ENCODE data around the gene NDUFS7.

Gene NDUFS7

GRCh38 chr19:1383312-1384084 is at the start of gene NDUFS7:
TSS of gene NDUFS7 (plus strand) at chr19:1383907. CDS start at chr19:1383927, 20 bp downstream.
- Histone ChIP-seq H3K9ac (peak within 1 kb of the TSS; percentile 75), H3K27me3 (ENCODE audit: control insufficient read depth, insufficient read depth, low read length) (no peaks in the 10 kb centered on the region), H2AFZ (peak within 1 kb of the TSS; percentile 87), H3K36me3 (ENCODE audit: control insufficient read depth, insufficient read depth, low read length) (no peaks in the 10 kb centered on the region), H3K4me1 (peaks cover 4% of the 10 kb centered on the region), H3K27ac (peak within 1 kb of the TSS; percentile 83), H3K9me3 (ENCODE audit: control insufficient read depth, low read length) (no peaks in the 10 kb centered on the region), H3K4me2 (ENCODE audit: low read length) (peak within 1 kb of the TSS; percentile 71), H3K4me3 (ENCODE audit: low read depth, low read length) (peak within 1 kb of the TSS; percentile 83), H3K79me2 (peaks cover 22% of the 10 kb centered on the region)
- TF ChIP-seq CTCF (IDR thresholded peaks at IDR 0.05): no peak

GRCh38 chr19:1336079-1336684 is 47.5 kb upstream of the NDUFS7 start:
- no peak overlapping the region for H3K27ac ChIP-seq
- no peak overlapping the region for H3K4me3 ChIP-seq (ENCODE audit: low read depth, low read length)
- no peak overlapping the region for H2AFZ ChIP-seq
- no peak overlapping the region for H3K4me2 ChIP-seq (ENCODE audit: low read length)
- H3K36me3 ChIP-seq (ENCODE audit: control insufficient read depth, insufficient read depth, low read length): no peaks in the 10 kb centered on the region
- TF ChIP-seq CTCF (IDR thresholded peaks at IDR 0.05): no peak
- no peak overlapping the region for H3K9ac ChIP-seq
- no peaks in the 10 kb centered on the region for H3K79me2 ChIP-seq
- no peaks in the 10 kb centered on the region for H3K4me1 ChIP-seq
- H3K27me3 ChIP-seq (ENCODE audit: control insufficient read depth, insufficient read depth, low read length): no peaks in the 10 kb centered on the region
- no peaks in the 10 kb centered on the region for H3K9me3 ChIP-seq (ENCODE audit: control insufficient read depth, low read length)

GRCh38 chr19:1340681-1341469 is 42.8 kb upstream of the NDUFS7 start:
- Histone ChIP-seq H3K27ac (no peak overlapping the region), H3K36me3 (ENCODE audit: control insufficient read depth, insufficient read depth, low read length) (no peaks in the 10 kb centered on the region), H3K9ac (no peak overlapping the region), H3K79me2 (no peaks in the 10 kb centered on the region), H3K4me1 (no peaks in the 10 kb centered on the region), H3K4me3 (ENCODE audit: low read depth, low read length) (no peak overlapping the region), H3K4me2 (ENCODE audit: low read length) (no peak overlapping the region), H2AFZ (no peak overlapping the region), H3K27me3 (ENCODE audit: control insufficient read depth, insufficient read depth, low read length) (no peaks in the 10 kb centered on the region), H3K9me3 (ENCODE audit: control insufficient read depth, low read length) (no peaks in the 10 kb centered on the region)
- TF ChIP-seq CTCF (IDR thresholded peaks at IDR 0.05): no peak

GRCh38 chr19:1343041-1343440 is 40.7 kb upstream of the NDUFS7 start:
- H2AFZ ChIP-seq: no peak overlapping the region
- TF ChIP-seq CTCF (IDR thresholded peaks at IDR 0.05): no peak
- H3K9me3 ChIP-seq (ENCODE audit: control insufficient read depth, low read length): no peaks in the 10 kb centered on the region
- H3K4me1 ChIP-seq: no peaks in the 10 kb centered on the region
- no peaks in the 10 kb centered on the region for H3K79me2 ChIP-seq
- no peak overlapping the region for H3K4me2 ChIP-seq (ENCODE audit: low read length)
- no peak overlapping the region for H3K9ac ChIP-seq
- no peak overlapping the region for H3K4me3 ChIP-seq (ENCODE audit: low read depth, low read length)
- H3K27me3 ChIP-seq (ENCODE audit: control insufficient read depth, insufficient read depth, low read length): no peaks in the 10 kb centered on the region
- H3K27ac ChIP-seq: no peak overlapping the region
- H3K36me3 ChIP-seq (ENCODE audit: control insufficient read depth, insufficient read depth, low read length): no peaks in the 10 kb centered on the region

Measured in parathyroid adenoma (tissue), 2 donors.